H9 (cell line): ENCODE measurements around the gene MYBPC2. TPM values are rescaled to one million over a fixed set of nuclear protein-coding genes. Genes with fewer than 3 reads are reported as not detected.

Experiments used
- DNase-seq: peaks from one replicate; pipeline ENCODE4 v3.0.0-alpha.2; 2017
- H2AFZ ChIP-seq: one replicate; pipeline ENCODE4 v1.6.1; 2013; ENCODE audit warnings: mild to moderate bottlenecking, low read length, control low read depth, moderate library complexity
- H2AK5ac ChIP-seq: 2 replicates; pipeline ENCODE4 v1.6.1; 2013; ENCODE audit warnings: low read length, control low read depth, mixed read lengths; ENCODE audit not compliant: insufficient read length
- H2BK120ac ChIP-seq: one replicate; pipeline ENCODE4 v1.6.1; 2013; ENCODE audit warnings: low read depth, mild to moderate bottlenecking, low read length, control low read depth, inconsistent platforms; ENCODE audit not compliant: poor library complexity, severe bottlenecking
- H2BK12ac ChIP-seq: 2 replicates; pipeline ENCODE4 v1.6.1; 2013; ENCODE audit warnings: low read length, control low read depth, mixed read lengths, low read depth; ENCODE audit not compliant: insufficient read length
- H2BK15ac ChIP-seq: 2 replicates; pipeline ENCODE4 v1.6.1; 2013; ENCODE audit warnings: low read depth, low read length, control low read depth
- H2BK20ac ChIP-seq: one replicate; pipeline ENCODE4 v1.6.1; 2013; ENCODE audit warnings: low read depth, mild to moderate bottlenecking, low read length, control low read depth, inconsistent platforms; ENCODE audit not compliant: poor library complexity, severe bottlenecking
- H2BK5ac ChIP-seq: 2 replicates; pipeline ENCODE4 v1.6.1; 2013; ENCODE audit warnings: low read length, control low read depth, mixed read lengths; ENCODE audit not compliant: insufficient read length
- H3K14ac ChIP-seq: 2 replicates; pipeline ENCODE4 v1.6.1; 2013; ENCODE audit warnings: low read length, control low read depth; ENCODE audit not compliant: insufficient read depth
- H3K18ac ChIP-seq: 2 replicates; pipeline ENCODE4 v1.6.1; 2013; ENCODE audit warnings: low read depth, mild to moderate bottlenecking, mixed read lengths, low read length, control low read depth; ENCODE audit not compliant: insufficient read length
- H3K23ac ChIP-seq: 2 replicates; pipeline ENCODE4 v1.6.1; 2013; ENCODE audit warnings: low read length, control low read depth, mixed read lengths, low read depth; ENCODE audit not compliant: insufficient read length
- H3K23me2 ChIP-seq: 2 replicates; pipeline ENCODE4 v1.6.1; 2013; ENCODE audit warnings: low read depth, mild to moderate bottlenecking, mixed read lengths, low read length, control low read depth; ENCODE audit not compliant: insufficient read length, poor library complexity, severe bottlenecking
- H3K27ac ChIP-seq: 2 replicates; pipeline ENCODE4 v1.5.1; 2013; ENCODE audit warnings: low read length, control low read depth, mixed read lengths, low read depth; ENCODE audit not compliant: insufficient read length
- H3K27me3 ChIP-seq: 2 replicates; pipeline ENCODE4 v1.6.1; 2013; ENCODE audit warnings: low read length, control low read depth, inconsistent platforms; ENCODE audit not compliant: insufficient read depth
- H3K4ac ChIP-seq: 2 replicates; pipeline ENCODE4 v1.6.1; 2013; ENCODE audit warnings: low read depth, mild to moderate bottlenecking, control low read depth, inconsistent platforms, low read length, moderate library complexity
- H3K4me1 ChIP-seq: 2 replicates; pipeline ENCODE4 v1.6.1; 2013; ENCODE audit warnings: low read length, control low read depth, inconsistent platforms; ENCODE audit not compliant: insufficient read depth
- H3K4me2 ChIP-seq: 2 replicates; pipeline ENCODE4 v1.6.1; 2013; ENCODE audit warnings: low read length, control low read depth, mixed read lengths; ENCODE audit not compliant: insufficient read length, insufficient read depth
- H3K56ac ChIP-seq: 2 replicates; pipeline ENCODE4 v1.6.1; 2013; ENCODE audit warnings: low read depth, mild to moderate bottlenecking, mixed read lengths, low read length, control low read depth; ENCODE audit not compliant: insufficient read length
- H3K79me1 ChIP-seq: 2 replicates; pipeline ENCODE4 v1.6.1; 2013; ENCODE audit warnings: low read depth, mild to moderate bottlenecking, moderate library complexity, low read length, control low read depth, inconsistent platforms; ENCODE audit not compliant: insufficient read depth, poor library complexity, severe bottlenecking
- H3K79me2 ChIP-seq: 2 replicates; pipeline ENCODE4 v1.6.1; 2013; ENCODE audit warnings: low read length, control low read depth, inconsistent platforms; ENCODE audit not compliant: insufficient read depth
- H3K9ac ChIP-seq: 2 replicates; pipeline ENCODE4 v1.6.1; 2013; ENCODE audit warnings: low read length, control low read depth, mixed read lengths; ENCODE audit not compliant: insufficient read length; ENCODE audit errors: extremely low read depth
- H3K9me3 ChIP-seq: one replicate; pipeline ENCODE4 v1.6.1; 2013; ENCODE audit warnings: low read depth, low read length, inconsistent platforms; ENCODE audit not compliant: control insufficient read depth
- H3T11ph ChIP-seq: one replicate; pipeline ENCODE4 v1.6.1; 2013; ENCODE audit warnings: mild to moderate bottlenecking, low read length, control low read depth, inconsistent platforms
- H4K20me1 ChIP-seq: one replicate; pipeline ENCODE4 v1.6.1; 2013; ENCODE audit not compliant: control insufficient read depth, insufficient read length, insufficient read depth
- H4K5ac ChIP-seq: 2 replicates; pipeline ENCODE4 v1.6.1; 2013; ENCODE audit warnings: low read depth, mild to moderate bottlenecking, mixed read lengths, low read length, control low read depth; ENCODE audit not compliant: insufficient read length
- H4K8ac ChIP-seq: replicated peaks from 2 replicates; pipeline ENCODE4 v1.6.1; 2013; ENCODE audit warnings: low read length, control low read depth, mixed read lengths, low read depth; ENCODE audit not compliant: insufficient read length
- H4K91ac ChIP-seq: 2 replicates; pipeline ENCODE4 v1.6.1; 2013; ENCODE audit warnings: low read depth, mild to moderate bottlenecking, moderate library complexity, mixed read lengths, low read length, control low read depth; ENCODE audit not compliant: insufficient read length
- H3K27ac Mint-ChIP-seq, 3 experiments: 2 replicates in 2 of 3; 3 replicates in 1 of 3; pipeline ENCODE4 v1.8.0; 2020 to 2021; ENCODE audit warnings: mixed read lengths in 3 of 3, mild to moderate bottlenecking in 1 of 3, moderate library complexity in 1 of 3
- H3K27me3 Mint-ChIP-seq: 2 replicates; pipeline ENCODE4 v1.8.0; 2021; ENCODE audit warnings: low read depth, mild to moderate bottlenecking, moderate library complexity, mixed read lengths
- H3K36me3 Mint-ChIP-seq, 3 experiments: 2 replicates in 2 of 3; 3 replicates in 1 of 3; pipeline ENCODE4 v1.8.0; 2020 to 2021; ENCODE audit warnings: low read depth in 3 of 3, mixed read lengths in 3 of 3; ENCODE audit not compliant: insufficient read depth in 1 of 3
- H3K4me1 Mint-ChIP-seq, 2 experiments: 2 replicates each; pipeline ENCODE4 v1.8.0; 2020; ENCODE audit warnings: mixed read lengths in 2 of 2
- H3K4me3 Mint-ChIP-seq, 2 experiments: 2 replicates in 1 of 2; 3 replicates in 1 of 2; pipeline ENCODE4 v1.8.0; 2020 to 2021; ENCODE audit warnings: mild to moderate bottlenecking in 2 of 2, mixed read lengths in 2 of 2, moderate library complexity in 1 of 2
- H3K9me3 Mint-ChIP-seq, 2 experiments: 2 replicates in 1 of 2; 3 replicates in 1 of 2; pipeline ENCODE4 v1.8.0; 2020; ENCODE audit warnings: mild to moderate bottlenecking in 2 of 2, mixed read lengths in 2 of 2, moderate library complexity in 1 of 2
- CTCF ChIP-seq: fragments of 200-600 bp; sonication (generic); conservative IDR thresholded peaks from 3 replicates; pipeline ENCODE4 v1.8.0; 2021; ENCODE audit warnings: antibody characterized with exemption, mild to moderate bottlenecking
- WGBS: extraction: QIAGEN DNeasy Blood & Tissue Kit; methylation state at CpG from one replicate; pipeline ENCODE4 v1.1.7; 2013; ENCODE audit warnings: missing lambda C conversion rate, low lambda C conversion rate, mixed read lengths; ENCODE audit not compliant: insufficient read length; ENCODE audit errors: extremely low coverage; 5-methylcytosine and 5-hydroxymethylcytosine counted together
- total RNA-seq: library from RNA; stranded (reverse); gene quantifications from 2 replicates; pipeline ENCODE4 v1.2.1, GENCODE V29; 2021

MYBPC2 gene
- total RNA-seq, 1 experiment from 2014 or later: 4.9 TPM

- no peak overlapping the region for H3K4ac ChIP-seq
- no peaks in the 10 kb centered on the region; a peak in 1 of 7 replicates for H3K36me3 Mint-ChIP-seq
- H3K9me3 Mint-ChIP-seq: no peaks in the 10 kb centered on the region; a peak in 1 of 5 replicates
- no peak overlapping the region for H3K4me3 Mint-ChIP-seq
- H3T11ph ChIP-seq: no peak overlapping the region
- no peak overlapping the region for H2AK5ac ChIP-seq
- H2BK20ac ChIP-seq: no peak overlapping the region
- no peak overlapping the region for H4K5ac ChIP-seq
- no peaks in the 10 kb centered on the region for H3K79me2 ChIP-seq
- no peaks in the 10 kb centered on the region for H3K9me3 ChIP-seq
- no peak overlapping the region for H2BK12ac ChIP-seq
- no peak for TF ChIP-seq CTCF
- no peak overlapping the region for H3K14ac ChIP-seq
- H3K27me3 Mint-ChIP-seq: peaks cover 13% of the 10 kb centered on the region
- no peaks in the 10 kb centered on the region for H3K79me1 ChIP-seq
- no peak for DNase-seq
- no peak overlapping the region for H3K9ac ChIP-seq
- no peak overlapping the region for H3K4me2 ChIP-seq
- H4K8ac ChIP-seq: no peak overlapping the region
- H3K27ac Mint-ChIP-seq: no peak overlapping the region
- H3K56ac ChIP-seq: no peak overlapping the region
- H3K4me1 Mint-ChIP-seq: peaks cover 9 to 12% of the 10 kb centered on the region in 2 experiments
- H4K20me1 ChIP-seq: no peaks in the 10 kb centered on the region
- no CpG with 5 or more reads among the region's 13 CpGs for WGBS
- H3K27ac ChIP-seq: no peak overlapping the region
- no peaks in the 10 kb centered on the region for H3K27me3 ChIP-seq
- H3K4me1 ChIP-seq: no peaks in the 10 kb centered on the region
- no peak overlapping the region for H2BK120ac ChIP-seq
- no peak overlapping the region for H2BK5ac ChIP-seq
- no peak overlapping the region for H4K91ac ChIP-seq
- no peak overlapping the region for H3K18ac ChIP-seq
- no peaks in the 10 kb centered on the region for H3K23me2 ChIP-seq
- no peak overlapping the region for H2AFZ ChIP-seq
- H2BK15ac ChIP-seq: no peak overlapping the region
- no peak overlapping the region for H3K23ac ChIP-seq
These were observed 32.3 kb downstream of the MYBPC2 start for GRCh38 chr19:50465000-50465399.
